Osteocyte (in vitro differentiated cells): ENCODE measurements around the gene TRIO. TPM values are rescaled to one million over a fixed set of nuclear protein-coding genes. Genes with fewer than 3 reads are reported as not detected.

Experiments
- DNase-seq: peaks from one replicate; pipeline ENCODE4 v3.0.0; 2021; ENCODE audit warnings: mixed read lengths; ENCODE audit not compliant: unreplicated experiment; ENCODE audit errors: extremely low spot score
- H3K27ac Mint-ChIP-seq: one replicate; pipeline ENCODE4 v1.8.0; 2021; ENCODE audit warnings: mild to moderate bottlenecking, mixed read lengths; ENCODE audit not compliant: unreplicated experiment
- H3K27me3 Mint-ChIP-seq: one replicate; pipeline ENCODE4 v1.8.0; 2021; ENCODE audit warnings: mixed read lengths; ENCODE audit not compliant: unreplicated experiment
- H3K36me3 Mint-ChIP-seq: one replicate; pipeline ENCODE4 v1.8.0; 2021; ENCODE audit warnings: mixed read lengths; ENCODE audit not compliant: unreplicated experiment
- H3K4me1 Mint-ChIP-seq: one replicate; pipeline ENCODE4 v1.8.0; 2021; ENCODE audit warnings: mixed read lengths; ENCODE audit not compliant: unreplicated experiment
- H3K4me3 Mint-ChIP-seq: one replicate; pipeline ENCODE4 v1.8.0; 2021; ENCODE audit warnings: mild to moderate bottlenecking, moderate library complexity, mixed read lengths; ENCODE audit not compliant: unreplicated experiment
- H3K9me3 Mint-ChIP-seq: one replicate; pipeline ENCODE4 v1.8.0; 2021; ENCODE audit warnings: mixed read lengths; ENCODE audit not compliant: unreplicated experiment
- total RNA-seq: library from RNA; stranded (reverse); gene quantifications from 2 replicates; pipeline ENCODE4 v1.2.1, GENCODE V29; 2021
- TF ChIP-seq, protein P1 (sequence below): fragments of 200-600 bp; sonication (generic); IDR thresholded peaks from 2 replicates; pipeline ENCODE4 v1.5.0; 2021; ENCODE audit warnings: antibody characterized with exemption, mild to moderate bottlenecking, moderate library complexity

The TRIO gene
- total RNA-seq, 1 donor from 2014 or later, result 336 TPM

DNA sequence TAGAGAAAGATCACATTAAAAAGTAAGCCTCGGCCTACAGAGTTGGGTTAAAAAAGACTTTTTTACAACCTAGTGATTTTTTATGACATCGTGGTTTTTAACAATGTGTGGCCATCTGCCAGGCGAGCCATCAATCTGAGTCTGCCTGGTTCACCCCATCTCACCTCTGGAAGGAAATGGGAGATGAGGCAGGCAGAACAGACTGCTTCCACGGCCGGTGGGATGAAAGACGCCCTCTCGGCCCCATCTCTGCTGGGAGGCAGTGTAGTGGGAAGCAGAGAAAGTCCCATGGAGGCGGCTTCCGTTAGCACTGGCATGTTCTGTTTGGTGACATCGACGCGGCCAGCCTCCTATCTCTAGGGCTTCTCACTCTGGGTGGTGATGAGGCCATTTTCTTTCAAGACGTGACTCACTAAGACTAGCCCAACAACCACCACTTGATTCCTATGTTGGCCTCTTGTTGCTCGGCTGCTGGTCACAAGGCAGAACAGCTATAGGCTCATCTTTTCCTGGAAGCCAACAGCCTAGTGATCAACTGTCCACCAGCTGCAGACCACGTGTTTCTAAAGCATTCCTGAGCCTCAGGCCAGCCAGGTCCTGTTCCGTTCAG, 306.0 kb downstream of the TRIO start:
- TF ChIP-seq, protein P1, sequence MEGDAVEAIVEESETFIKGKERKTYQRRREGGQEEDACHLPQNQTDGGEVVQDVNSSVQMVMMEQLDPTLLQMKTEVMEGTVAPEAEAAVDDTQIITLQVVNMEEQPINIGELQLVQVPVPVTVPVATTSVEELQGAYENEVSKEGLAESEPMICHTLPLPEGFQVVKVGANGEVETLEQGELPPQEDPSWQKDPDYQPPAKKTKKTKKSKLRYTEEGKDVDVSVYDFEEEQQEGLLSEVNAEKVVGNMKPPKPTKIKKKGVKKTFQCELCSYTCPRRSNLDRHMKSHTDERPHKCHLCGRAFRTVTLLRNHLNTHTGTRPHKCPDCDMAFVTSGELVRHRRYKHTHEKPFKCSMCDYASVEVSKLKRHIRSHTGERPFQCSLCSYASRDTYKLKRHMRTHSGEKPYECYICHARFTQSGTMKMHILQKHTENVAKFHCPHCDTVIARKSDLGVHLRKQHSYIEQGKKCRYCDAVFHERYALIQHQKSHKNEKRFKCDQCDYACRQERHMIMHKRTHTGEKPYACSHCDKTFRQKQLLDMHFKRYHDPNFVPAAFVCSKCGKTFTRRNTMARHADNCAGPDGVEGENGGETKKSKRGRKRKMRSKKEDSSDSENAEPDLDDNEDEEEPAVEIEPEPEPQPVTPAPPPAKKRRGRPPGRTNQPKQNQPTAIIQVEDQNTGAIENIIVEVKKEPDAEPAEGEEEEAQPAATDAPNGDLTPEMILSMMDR, result no peak
- Mint-ChIP-seq H3K4me1 (peaks cover 98% of the 10 kb centered on the region), H3K4me3 (peak overlapping the region; percentile 64), H3K9me3 (no peaks in the 10 kb centered on the region), H3K27me3 (no peaks in the 10 kb centered on the region), H3K27ac (peak overlapping the region; percentile 99), H3K36me3 (peaks cover 7% of the 10 kb centered on the region)
- DNase-seq, result peak; percentile 88

DNA sequence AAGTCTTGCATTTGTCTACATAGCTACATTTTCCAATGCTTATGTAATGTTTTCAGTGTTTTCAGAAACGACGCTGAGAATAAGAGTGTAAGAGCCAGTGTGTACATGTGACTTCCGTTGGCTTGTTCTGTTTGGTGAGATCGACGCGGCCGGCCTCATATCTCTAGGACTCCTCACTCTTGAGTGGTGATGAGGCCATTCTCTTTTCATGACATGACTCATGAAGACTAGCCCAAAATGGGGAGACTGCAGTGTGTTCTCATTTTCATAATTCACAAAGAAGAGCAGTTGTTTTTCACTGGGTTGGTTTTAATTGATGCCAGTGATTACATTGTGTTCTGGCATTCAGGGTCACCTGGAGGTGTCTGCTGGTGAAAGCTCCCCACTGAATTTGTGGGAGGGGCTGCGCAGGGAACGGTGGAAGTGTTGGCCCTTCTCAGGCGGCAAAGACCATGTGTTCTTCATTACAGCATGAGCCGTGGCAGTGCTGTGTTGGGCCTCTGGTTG, 306.9 kb downstream of the TRIO start:
- TF ChIP-seq, protein P1, result no peak
- Mint-ChIP-seq H3K27me3 (no peaks in the 10 kb centered on the region), H3K27ac (peak overlapping the region; percentile 99), H3K36me3 (peaks cover 15% of the 10 kb centered on the region), H3K9me3 (no peaks in the 10 kb centered on the region), H3K4me1 (peaks cover 90% of the 10 kb centered on the region), H3K4me3 (peak overlapping the region; percentile 64)
- no peak for DNase-seq

DNA sequence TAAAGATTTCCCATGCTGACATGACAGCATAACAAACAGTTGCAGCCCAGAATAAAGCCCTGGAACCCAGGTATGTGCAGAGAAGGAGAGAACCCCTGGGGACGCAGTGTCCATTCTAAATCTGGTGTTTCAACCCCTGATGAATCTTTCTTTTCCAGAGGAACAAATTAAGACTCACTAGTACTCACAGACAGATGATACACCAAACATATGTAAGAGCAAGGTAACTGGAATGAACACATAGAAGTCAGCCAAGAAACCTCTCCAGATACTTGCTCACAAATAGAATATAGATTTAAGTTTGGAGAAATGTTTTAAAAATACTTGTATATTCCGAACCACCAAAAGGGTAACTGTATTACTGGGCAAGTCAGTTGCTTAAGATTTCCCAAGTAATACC, 307.6 kb downstream of the TRIO start:
- TF ChIP-seq, protein P1, result no peak
- peaks cover 20% of the 10 kb centered on the region for H3K36me3 Mint-ChIP-seq
- no peaks in the 10 kb centered on the region for H3K9me3 Mint-ChIP-seq
- DNase-seq, result no peak
- no peaks in the 10 kb centered on the region for H3K27me3 Mint-ChIP-seq
- peak overlapping the region; percentile 64 for H3K4me3 Mint-ChIP-seq
- H3K27ac Mint-ChIP-seq, result peak overlapping the region; percentile 99
- H3K4me1 Mint-ChIP-seq, result peaks cover 84% of the 10 kb centered on the region

DNA sequence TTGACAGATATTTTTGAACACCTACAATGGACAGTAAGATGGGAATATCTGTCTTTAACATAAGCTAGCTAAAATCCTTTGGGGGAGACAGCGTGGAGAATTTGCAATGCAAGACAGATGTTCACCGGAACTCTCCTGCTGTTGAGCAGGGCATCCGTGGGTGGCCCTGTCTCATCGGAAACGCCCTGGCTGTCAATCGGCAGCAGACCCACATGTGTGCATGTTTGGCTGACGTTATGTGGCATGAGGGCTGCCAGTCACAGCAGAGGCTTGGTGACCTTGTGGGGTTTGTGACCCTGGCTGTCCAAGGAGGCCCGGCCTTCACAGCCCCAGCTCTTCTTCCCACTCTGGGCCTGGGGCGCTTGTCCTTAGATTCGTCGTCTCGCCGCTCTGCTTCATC, 308.7 kb downstream of the TRIO start:
- Mint-ChIP-seq H3K4me1 (peaks cover 78% of the 10 kb centered on the region), H3K27ac (peak overlapping the region; percentile 99), H3K36me3 (peaks cover 20% of the 10 kb centered on the region), H3K9me3 (no peaks in the 10 kb centered on the region), H3K4me3 (peak overlapping the region; percentile 47), H3K27me3 (no peaks in the 10 kb centered on the region)
- TF ChIP-seq, protein P1, result no peak
- no peak for DNase-seq

DNA sequence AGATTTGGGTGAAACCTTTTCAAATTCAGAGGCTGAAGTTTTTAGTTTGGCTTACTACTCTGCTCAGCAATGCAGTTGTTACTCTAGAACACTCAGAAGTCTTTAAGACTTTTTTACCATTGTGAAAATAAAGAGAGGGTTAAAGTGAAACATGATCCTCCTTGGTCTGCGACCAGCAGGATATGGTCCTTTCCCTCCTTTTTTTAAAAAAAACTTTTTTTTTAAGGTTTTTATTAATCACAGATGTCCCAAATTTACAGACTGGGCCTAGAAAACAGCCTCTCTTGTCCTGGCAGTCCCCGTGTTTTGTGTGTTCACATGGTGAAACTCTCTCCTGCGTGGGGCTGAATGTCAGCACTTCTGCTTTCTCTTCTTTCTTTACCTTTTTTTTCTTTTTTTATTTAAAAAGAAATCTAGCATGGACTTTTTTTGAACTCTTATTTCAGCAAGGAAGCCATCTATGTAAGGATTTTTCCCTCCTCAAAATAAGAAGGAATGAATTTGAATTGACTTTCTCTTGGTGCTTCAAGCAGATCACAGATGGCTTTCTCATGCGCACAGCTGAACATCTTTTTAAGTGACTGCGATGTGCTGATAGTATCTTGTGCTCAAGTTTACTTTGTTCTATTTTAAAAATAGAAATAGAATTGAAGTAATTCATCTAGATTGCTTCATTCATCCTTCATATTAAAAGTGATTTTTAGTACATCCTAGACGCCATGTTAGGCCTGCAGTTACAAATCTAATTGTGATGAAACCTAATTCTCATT, 309.7 kb downstream of the TRIO start:
- TF ChIP-seq, protein P1, result no peak
- no peaks in the 10 kb centered on the region for H3K9me3 Mint-ChIP-seq
- no peak for DNase-seq
- peak overlapping the region; percentile 47 for H3K4me3 Mint-ChIP-seq
- peak overlapping the region; percentile 99 for H3K27ac Mint-ChIP-seq
- H3K27me3 Mint-ChIP-seq, result no peaks in the 10 kb centered on the region
- peaks cover 78% of the 10 kb centered on the region for H3K4me1 Mint-ChIP-seq
- peaks cover 21% of the 10 kb centered on the region for H3K36me3 Mint-ChIP-seq
